Activated T-cell treated with anti-CD3 and anti-CD28 coated beads, Interleukin-2, amount 50 U/mL, for 24 hours (primary cell): ENCODE data around the gene DUOXA2.
A peak's percentile ranks its signal among the peaks of the same experiment; 100 is the strongest.
"Not testable (repeated sequence)": the region's sequence is repeated elsewhere in the genome, so short reads cannot be mapped to it uniquely, and the experiment has no call there.

Experiments
- DNase-seq: peaks from one replicate; pipeline ENCODE4 v3.0.0-alpha.2; 2020
- H3K27ac Mint-ChIP-seq: 2 replicates; pipeline ENCODE4 v1.8.0; 2020; ENCODE audit warnings: mild to moderate bottlenecking, mixed read lengths
- H3K27me3 Mint-ChIP-seq: 2 replicates; pipeline ENCODE4 v1.8.0; 2020; ENCODE audit warnings: mixed read lengths
- H3K36me3 Mint-ChIP-seq: 2 replicates; pipeline ENCODE4 v1.8.0; 2020; ENCODE audit warnings: low read depth, mixed read lengths
- H3K4me1 Mint-ChIP-seq: 2 replicates; pipeline ENCODE4 v1.8.0; 2020; ENCODE audit warnings: low read depth, mixed read lengths
- H3K4me3 Mint-ChIP-seq: 2 replicates; pipeline ENCODE4 v1.8.0; 2020; ENCODE audit warnings: mild to moderate bottlenecking, moderate library complexity, mixed read lengths
- H3K9me3 Mint-ChIP-seq: 2 replicates; pipeline ENCODE4 v1.8.0; 2020; ENCODE audit warnings: mixed read lengths

DUOXA2 gene

GRCh38 chr15:45114076-45114750, at the start of gene DUOXA2, which contains the start of gene DUOX2:
TSS of gene DUOXA2 (plus strand) at chr15:45114326. CDS start at chr15:45114606, 280 bp downstream.
TSS of gene DUOX2 (minus strand) at chr15:45114172. CDS start at chr15:45113411, 761 bp downstream.
- no peak within 1 kb of the TSS for H3K27ac Mint-ChIP-seq
- DNase-seq = no peak
- peaks cover 43% of the 10 kb centered on the region for H3K4me1 Mint-ChIP-seq
- no peaks in the 10 kb centered on the region for H3K9me3 Mint-ChIP-seq
- H3K27me3 Mint-ChIP-seq = peaks cover 84% of the 10 kb centered on the region
- no peaks in the 10 kb centered on the region for H3K36me3 Mint-ChIP-seq
- H3K4me3 Mint-ChIP-seq = peak within 1 kb of the TSS; percentile 42

DNA sequence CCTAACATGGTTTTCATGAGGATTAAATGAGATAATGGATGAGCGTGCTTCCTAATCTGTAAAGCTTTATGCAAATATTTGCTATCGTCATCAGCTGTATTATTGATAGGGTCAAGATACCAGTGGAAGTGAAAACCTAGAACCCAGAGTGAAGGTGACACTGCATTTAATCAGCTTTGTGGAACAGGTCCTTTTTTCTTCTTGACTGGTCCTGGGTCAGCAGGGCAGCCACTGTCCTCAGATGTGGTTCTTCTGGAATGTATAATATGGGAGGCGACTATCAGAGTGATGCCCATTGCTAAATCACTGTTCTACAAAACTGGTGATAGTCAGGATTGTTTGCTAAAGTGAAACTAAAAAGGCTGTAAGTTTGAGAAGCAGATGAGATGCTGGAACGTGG, 49.7 kb upstream of the DUOXA2 start:
- H3K4me3 Mint-ChIP-seq = no peak overlapping the region
- H3K9me3 Mint-ChIP-seq = no peaks in the 10 kb centered on the region
- H3K27ac Mint-ChIP-seq = no peak overlapping the region

DNA sequence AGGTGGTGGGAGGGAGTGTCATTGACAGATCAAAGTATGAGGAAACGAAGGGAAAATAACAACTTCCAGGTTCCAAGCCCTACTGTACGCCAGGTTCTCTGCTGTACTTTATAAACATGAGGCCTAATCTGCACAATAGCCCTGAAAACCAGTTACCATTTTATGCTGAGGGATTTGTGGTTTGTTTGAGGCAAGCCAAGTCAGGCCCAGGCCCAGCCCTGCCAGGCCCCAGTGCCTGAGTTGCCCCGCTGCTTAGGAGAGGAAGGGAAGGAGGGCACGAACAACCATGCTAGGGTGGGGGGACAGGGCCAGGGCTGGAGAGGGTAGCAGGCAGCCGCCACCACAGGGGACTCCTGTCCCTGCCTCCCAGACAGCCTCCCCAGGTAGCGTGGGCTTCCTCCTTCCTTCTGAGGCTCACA, 44.2 kb upstream of the DUOXA2 start:
- H3K27me3 Mint-ChIP-seq, DNase-seq: not testable (repeated sequence)
- peak overlapping the region; percentile 33 for H3K27ac Mint-ChIP-seq

More for the DNA sequence above, 49.7 kb upstream of the DUOXA2 start:
- no peak for DNase-seq
- peaks cover 54% of the 10 kb centered on the region for H3K36me3 Mint-ChIP-seq
- H3K27me3 Mint-ChIP-seq = no peaks in the 10 kb centered on the region
- H3K4me1 Mint-ChIP-seq = peaks cover 8% of the 10 kb centered on the region

GRCh38 chr15:45073602-45074001, 40.5 kb upstream of the DUOXA2 start:
- peaks cover 20% of the 10 kb centered on the region for H3K36me3 Mint-ChIP-seq
- H3K9me3 Mint-ChIP-seq, H3K27ac Mint-ChIP-seq, H3K4me3 Mint-ChIP-seq, H3K4me1 Mint-ChIP-seq, DNase-seq, H3K27me3 Mint-ChIP-seq: not testable (repeated sequence)

More for the DNA sequence above, 44.2 kb upstream of the DUOXA2 start:
- H3K36me3 Mint-ChIP-seq = peaks cover 48% of the 10 kb centered on the region
- not testable (repeated sequence) for H3K9me3 Mint-ChIP-seq, H3K4me3 Mint-ChIP-seq, H3K4me1 Mint-ChIP-seq

DNA sequence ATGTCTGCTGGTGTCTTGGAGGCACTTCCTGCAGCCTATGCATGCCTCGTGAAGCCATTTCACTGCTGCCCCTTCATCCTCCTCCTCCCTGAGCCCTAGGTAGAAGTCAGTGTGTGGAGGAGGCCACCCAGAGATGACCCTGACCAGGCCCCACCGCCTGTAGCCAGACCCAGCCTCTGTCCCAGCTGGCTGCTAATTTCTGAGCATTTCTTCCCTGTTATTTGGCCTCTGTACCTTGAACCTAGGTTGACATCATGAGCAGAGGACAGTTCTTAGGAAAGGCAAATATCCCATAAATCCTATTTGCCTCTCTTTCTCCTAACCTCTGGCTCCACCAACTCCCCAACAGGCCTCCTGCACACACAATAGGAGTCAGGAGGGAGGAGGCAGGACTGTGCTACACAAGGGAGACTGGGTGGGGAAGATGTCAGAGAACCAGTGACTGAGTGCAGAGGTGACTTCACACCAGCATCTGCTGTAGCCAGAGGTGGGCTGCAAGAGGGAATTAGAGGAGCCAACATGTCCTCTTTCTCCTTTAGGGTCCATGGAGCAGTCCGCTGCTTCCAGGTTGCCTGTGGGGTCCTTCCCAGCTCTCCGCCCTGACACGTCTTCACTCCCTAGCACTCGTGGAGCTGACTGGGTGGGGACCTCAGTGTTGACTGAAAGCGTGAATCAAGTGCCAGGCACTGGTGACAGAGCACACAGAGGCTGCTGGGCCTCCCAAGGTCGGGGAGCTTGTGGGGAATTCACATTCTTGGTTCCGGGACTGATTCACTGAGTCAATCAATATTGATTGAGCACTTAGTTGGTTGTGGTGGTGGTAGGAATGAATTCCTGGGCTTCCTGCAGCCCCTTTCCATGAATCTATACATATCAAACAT, 38.4 kb upstream of the DUOXA2 start:
- not testable (repeated sequence) for H3K36me3 Mint-ChIP-seq, H3K27ac Mint-ChIP-seq, H3K4me1 Mint-ChIP-seq, H3K9me3 Mint-ChIP-seq, H3K27me3 Mint-ChIP-seq, H3K4me3 Mint-ChIP-seq, DNase-seq

DNA sequence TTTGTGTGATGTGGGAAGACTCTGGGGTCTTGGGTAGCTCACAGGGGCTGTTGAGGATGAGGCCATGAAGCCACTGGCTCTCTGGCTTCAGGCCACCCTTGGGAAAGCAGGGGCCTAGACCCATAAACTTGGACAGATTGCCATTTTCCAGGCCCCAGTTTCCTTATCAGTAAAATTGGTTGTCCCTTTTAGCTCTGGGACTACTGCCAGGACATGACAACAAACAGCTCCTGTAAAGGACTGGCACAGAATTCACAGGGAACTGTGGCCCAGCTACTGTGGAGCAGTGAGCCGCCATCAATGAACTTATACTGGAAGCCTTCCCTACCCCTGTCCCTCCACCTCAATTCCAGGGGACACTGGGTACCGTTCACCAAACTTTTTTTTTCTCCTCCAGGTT, 36.7 kb upstream of the DUOXA2 start:
- H3K27me3 Mint-ChIP-seq, H3K4me3 Mint-ChIP-seq, DNase-seq, H3K9me3 Mint-ChIP-seq, H3K36me3 Mint-ChIP-seq, H3K27ac Mint-ChIP-seq, H3K4me1 Mint-ChIP-seq: not testable (repeated sequence)

GRCh38 chr15:45079201-45079600, 34.9 kb upstream of the DUOXA2 start:
- not testable (repeated sequence) for H3K9me3 Mint-ChIP-seq

DNA sequence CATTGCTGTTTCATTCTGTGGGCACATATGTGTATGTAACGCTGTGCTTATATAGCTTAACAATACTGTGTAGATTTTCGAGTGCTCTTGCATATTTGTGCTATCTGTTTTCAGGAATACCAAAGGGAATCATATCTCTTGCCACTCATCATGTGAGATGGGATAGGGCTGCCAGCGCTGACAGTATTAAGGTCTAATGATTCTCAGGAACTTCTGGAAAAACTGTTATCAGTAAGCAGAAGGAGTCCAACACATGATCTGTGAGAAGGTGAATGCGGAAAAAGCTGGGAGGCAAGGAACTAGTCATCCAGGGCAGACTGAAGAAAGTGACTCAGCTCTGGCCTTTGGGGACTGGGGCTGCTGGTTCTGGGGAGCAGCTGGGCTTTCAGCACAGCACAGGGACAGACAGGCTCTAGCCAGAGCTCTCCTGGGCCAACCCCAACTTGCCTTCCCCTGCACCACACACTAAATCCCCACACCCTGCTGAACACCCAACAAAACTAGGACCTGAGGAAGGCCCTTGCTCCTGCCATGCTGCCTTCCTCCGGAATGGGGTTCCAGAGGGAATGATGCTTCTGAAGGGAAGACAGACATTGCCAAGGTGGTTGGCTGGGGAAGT, 34.4 kb upstream of the DUOXA2 start:
- H3K4me3 Mint-ChIP-seq, H3K36me3 Mint-ChIP-seq, H3K27ac Mint-ChIP-seq, H3K9me3 Mint-ChIP-seq, H3K27me3 Mint-ChIP-seq, DNase-seq, H3K4me1 Mint-ChIP-seq: not testable (repeated sequence)

More at GRCh38 chr15:45079201-45079600, 34.9 kb upstream of the DUOXA2 start:
- H3K27me3 Mint-ChIP-seq, DNase-seq, H3K4me3 Mint-ChIP-seq, H3K27ac Mint-ChIP-seq, H3K36me3 Mint-ChIP-seq, H3K4me1 Mint-ChIP-seq: not testable (repeated sequence)

GRCh38 chr15:45080593-45080992, 33.5 kb upstream of the DUOXA2 start:
- H3K4me3 Mint-ChIP-seq, H3K4me1 Mint-ChIP-seq, H3K27ac Mint-ChIP-seq: not testable (repeated sequence)

DNA sequence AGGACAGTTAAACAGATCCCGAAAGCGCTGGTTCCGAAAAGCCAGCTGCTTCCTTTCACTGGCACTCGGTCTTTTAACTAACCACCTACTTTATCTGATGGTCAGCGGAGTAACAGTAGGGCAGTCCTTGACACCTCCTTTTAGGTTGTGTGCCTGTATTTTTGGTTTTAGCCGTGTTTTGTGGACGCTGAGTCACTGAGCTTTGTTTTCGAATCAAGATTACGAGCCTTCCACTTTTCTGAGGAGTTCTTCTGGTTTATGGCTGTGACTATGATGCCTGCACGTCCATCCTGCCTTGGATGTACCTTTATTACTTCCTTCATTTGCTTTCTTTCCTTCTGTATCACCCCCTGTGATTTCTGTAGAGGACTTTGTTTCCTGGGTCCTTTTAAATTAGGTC, 31.7 kb upstream of the DUOXA2 start:
- not testable (repeated sequence) for H3K27ac Mint-ChIP-seq, H3K9me3 Mint-ChIP-seq, H3K27me3 Mint-ChIP-seq, H3K4me1 Mint-ChIP-seq, H3K4me3 Mint-ChIP-seq, DNase-seq, H3K36me3 Mint-ChIP-seq

More at GRCh38 chr15:45080593-45080992, 33.5 kb upstream of the DUOXA2 start:
- H3K9me3 Mint-ChIP-seq, DNase-seq, H3K36me3 Mint-ChIP-seq, H3K27me3 Mint-ChIP-seq: not testable (repeated sequence)

GRCh38 chr15:45083223-45083622, 30.9 kb upstream of the DUOXA2 start:
- Mint-ChIP-seq H3K4me3 (no peak overlapping the region), H3K4me1 (no peaks in the 10 kb centered on the region), H3K27me3 (peaks cover 12% of the 10 kb centered on the region), H3K36me3 (no peaks in the 10 kb centered on the region), H3K9me3 (no peaks in the 10 kb centered on the region), H3K27ac (no peak overlapping the region)
- DNase-seq = no peak

DNA sequence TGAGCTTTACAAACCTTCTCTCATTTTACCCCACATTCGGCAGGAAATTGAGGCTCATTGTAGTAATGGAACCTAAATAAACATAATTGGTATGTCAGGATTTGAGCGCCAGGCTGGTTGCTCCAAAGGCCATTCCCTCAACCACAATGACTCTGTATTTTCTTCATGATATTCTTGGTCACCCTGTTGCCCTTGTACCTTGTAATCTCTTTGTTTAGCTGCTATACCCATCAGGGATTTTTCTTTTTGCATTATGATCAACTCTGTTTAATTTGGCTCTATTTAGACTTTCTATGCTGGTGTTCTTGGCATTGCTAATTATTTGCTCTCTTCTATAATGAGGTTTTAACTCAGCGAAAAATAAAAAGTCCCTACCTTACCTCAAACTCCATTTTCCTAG, 30.0 kb upstream of the DUOXA2 start:
- no peak overlapping the region for H3K27ac Mint-ChIP-seq
- no peak for DNase-seq
- no peaks in the 10 kb centered on the region for H3K4me1 Mint-ChIP-seq
- no peaks in the 10 kb centered on the region for H3K9me3 Mint-ChIP-seq
- H3K36me3 Mint-ChIP-seq = no peaks in the 10 kb centered on the region
- H3K4me3 Mint-ChIP-seq = no peak overlapping the region
- H3K27me3 Mint-ChIP-seq = peaks cover 15% of the 10 kb centered on the region

GRCh38 chr15:45087513-45087912, 26.6 kb upstream of the DUOXA2 start:
- Mint-ChIP-seq H3K36me3 (no peaks in the 10 kb centered on the region), H3K27me3 (peaks cover 26% of the 10 kb centered on the region), H3K27ac (no peak overlapping the region), H3K4me3 (no peak overlapping the region), H3K4me1 (no peaks in the 10 kb centered on the region), H3K9me3 (no peaks in the 10 kb centered on the region)
- DNase-seq = no peak

- H3K27me3 Mint-ChIP-seq = peaks cover 26% of the 10 kb centered on the region
- H3K4me3 Mint-ChIP-seq = no peak overlapping the region
- no peak for DNase-seq
- no peak overlapping the region for H3K27ac Mint-ChIP-seq
- no peaks in the 10 kb centered on the region for H3K36me3 Mint-ChIP-seq
- no peaks in the 10 kb centered on the region for H3K4me1 Mint-ChIP-seq
- H3K9me3 Mint-ChIP-seq = no peaks in the 10 kb centered on the region
Measured at GRCh38 chr15:45088801-45089711, 25.1 kb upstream of the DUOXA2 start.
